ENCODE data around the gene SLC25A1.

DNA sequence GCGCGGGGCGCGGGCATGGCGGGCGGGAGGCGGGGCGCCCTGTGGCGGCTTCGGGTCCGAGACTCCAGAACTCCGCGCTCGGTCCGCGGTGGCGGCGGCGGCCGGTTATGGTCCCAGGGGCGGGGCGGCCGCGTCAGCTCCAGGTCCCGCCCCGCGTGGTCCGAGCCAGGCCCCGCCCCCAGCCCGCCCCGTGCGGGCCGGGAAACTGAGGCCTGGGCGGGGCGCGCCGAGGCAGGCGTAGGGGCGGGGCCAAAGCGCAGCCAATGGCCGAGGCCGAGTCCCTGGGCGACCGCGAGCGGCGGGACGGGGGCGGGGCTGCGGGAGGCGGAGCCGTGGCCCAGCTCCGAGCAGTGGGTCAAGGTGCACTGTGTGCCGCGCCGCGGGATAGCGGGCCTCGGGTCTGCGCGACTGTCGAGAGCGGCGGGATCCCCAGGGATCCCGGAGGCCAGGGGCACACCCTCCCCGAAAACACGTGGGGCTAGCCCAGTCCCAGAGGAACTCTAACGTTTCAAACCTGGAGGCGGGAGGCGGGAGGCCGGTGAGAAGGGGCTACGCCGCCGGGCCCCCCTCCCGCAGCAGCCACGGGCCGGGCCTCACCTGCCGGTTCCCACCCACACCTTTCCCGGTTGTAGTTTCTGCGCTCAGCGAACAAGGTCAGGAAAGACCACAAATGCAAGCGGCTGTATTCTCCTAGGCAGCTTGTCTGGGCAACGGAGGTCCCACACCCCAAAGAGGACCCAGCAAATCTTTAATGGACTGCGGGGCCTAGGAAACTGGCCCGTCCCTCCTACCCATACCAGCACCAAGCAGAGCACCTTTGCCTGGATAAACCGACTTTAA lies at the start of gene SLC25A1:
- TF ChIP-seq, protein P1, sequence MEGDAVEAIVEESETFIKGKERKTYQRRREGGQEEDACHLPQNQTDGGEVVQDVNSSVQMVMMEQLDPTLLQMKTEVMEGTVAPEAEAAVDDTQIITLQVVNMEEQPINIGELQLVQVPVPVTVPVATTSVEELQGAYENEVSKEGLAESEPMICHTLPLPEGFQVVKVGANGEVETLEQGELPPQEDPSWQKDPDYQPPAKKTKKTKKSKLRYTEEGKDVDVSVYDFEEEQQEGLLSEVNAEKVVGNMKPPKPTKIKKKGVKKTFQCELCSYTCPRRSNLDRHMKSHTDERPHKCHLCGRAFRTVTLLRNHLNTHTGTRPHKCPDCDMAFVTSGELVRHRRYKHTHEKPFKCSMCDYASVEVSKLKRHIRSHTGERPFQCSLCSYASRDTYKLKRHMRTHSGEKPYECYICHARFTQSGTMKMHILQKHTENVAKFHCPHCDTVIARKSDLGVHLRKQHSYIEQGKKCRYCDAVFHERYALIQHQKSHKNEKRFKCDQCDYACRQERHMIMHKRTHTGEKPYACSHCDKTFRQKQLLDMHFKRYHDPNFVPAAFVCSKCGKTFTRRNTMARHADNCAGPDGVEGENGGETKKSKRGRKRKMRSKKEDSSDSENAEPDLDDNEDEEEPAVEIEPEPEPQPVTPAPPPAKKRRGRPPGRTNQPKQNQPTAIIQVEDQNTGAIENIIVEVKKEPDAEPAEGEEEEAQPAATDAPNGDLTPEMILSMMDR (conservative IDR thresholded peaks at IDR 0.05; ENCODE audit: low read length): no peak
- TF ChIP-seq EZH2phosphoT487 (IDR thresholded peaks at IDR 0.05; ENCODE audit: borderline replicate concordance): no peak

Measured in Loucy (cell line).